Suprapubic skin (tissue), 3 donors: ENCODE measurements around the gene MYO5A.

Experiments
- POLR2AphosphoS5 ChIP-seq, 3 donors: sonication (generic); formaldehyde crosslinking; IDR thresholded peaks; one replicate each; pipeline ENCODE4 v1.6.1; 2017; ENCODE audit warnings: antibody characterized with exemption in 3 of 3
- TF ChIP-seq, protein P1 (sequence below), 2 donors: fragments of 200-600 bp in 1 of 2; fragments of 450-650 bp in 1 of 2; sonication (generic) in 1 of 2; IDR thresholded peaks; one replicate each; pipeline ENCODE4 v1.5.1; 2016 to 2019; ENCODE audit warnings: antibody characterized with exemption in 2 of 2, mild to moderate bottlenecking in 1 of 2, moderate library complexity in 1 of 2

DNA sequence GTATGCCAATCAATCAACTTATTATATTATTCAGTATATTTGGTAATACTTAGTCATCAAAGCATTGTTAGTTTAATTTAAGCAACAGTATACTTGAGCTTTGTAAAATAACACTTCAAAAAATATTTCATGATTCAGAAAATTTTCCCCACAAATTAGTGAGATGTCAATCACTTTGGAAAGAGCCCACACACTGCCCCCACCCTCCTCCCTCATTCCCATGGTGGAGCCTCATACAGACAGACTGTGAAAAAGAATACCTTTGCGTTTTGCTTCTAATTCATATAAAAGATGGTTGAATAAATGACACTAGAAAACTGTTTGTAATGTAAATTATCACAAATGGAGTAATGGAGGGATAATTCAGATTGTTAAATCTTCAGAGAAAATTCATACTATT, 189.8 kb downstream of the MYO5A start:
- TF ChIP-seq, protein P1, sequence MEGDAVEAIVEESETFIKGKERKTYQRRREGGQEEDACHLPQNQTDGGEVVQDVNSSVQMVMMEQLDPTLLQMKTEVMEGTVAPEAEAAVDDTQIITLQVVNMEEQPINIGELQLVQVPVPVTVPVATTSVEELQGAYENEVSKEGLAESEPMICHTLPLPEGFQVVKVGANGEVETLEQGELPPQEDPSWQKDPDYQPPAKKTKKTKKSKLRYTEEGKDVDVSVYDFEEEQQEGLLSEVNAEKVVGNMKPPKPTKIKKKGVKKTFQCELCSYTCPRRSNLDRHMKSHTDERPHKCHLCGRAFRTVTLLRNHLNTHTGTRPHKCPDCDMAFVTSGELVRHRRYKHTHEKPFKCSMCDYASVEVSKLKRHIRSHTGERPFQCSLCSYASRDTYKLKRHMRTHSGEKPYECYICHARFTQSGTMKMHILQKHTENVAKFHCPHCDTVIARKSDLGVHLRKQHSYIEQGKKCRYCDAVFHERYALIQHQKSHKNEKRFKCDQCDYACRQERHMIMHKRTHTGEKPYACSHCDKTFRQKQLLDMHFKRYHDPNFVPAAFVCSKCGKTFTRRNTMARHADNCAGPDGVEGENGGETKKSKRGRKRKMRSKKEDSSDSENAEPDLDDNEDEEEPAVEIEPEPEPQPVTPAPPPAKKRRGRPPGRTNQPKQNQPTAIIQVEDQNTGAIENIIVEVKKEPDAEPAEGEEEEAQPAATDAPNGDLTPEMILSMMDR (IDR thresholded peaks at IDR 0.05): no peak
- TF ChIP-seq POLR2AphosphoS5 (IDR thresholded peaks at IDR 0.05): no peak
